ENCODE results near the gene VPS26C.

The VPS26C gene

GRCh38 chr21:37193006-37193405, 74.1 kb downstream of the VPS26C start:
- no peaks in the 10 kb centered on the region for H3K9me3 ChIP-seq (ENCODE audit: control insufficient read depth, low read length)
- H3K9ac ChIP-seq (ENCODE audit: low read length) = no peak overlapping the region
- no peaks in the 10 kb centered on the region for H3K27me3 ChIP-seq (ENCODE audit: control insufficient read depth, insufficient read depth, low read length)
- peaks cover 5% of the 10 kb centered on the region for H3K36me3 ChIP-seq (ENCODE audit: control insufficient read depth, insufficient read depth, low read length)
- H3K4me1 ChIP-seq (ENCODE audit: control insufficient read depth, insufficient read depth, low read length) = peaks cover 4% of the 10 kb centered on the region
- H3K4me3 ChIP-seq (ENCODE audit: low read length) = no peak overlapping the region

GRCh38 chr21:37192019-37192418, 75.1 kb downstream of the VPS26C start:
- no peaks in the 10 kb centered on the region for H3K9me3 ChIP-seq (ENCODE audit: control insufficient read depth, low read length)
- H3K4me1 ChIP-seq (ENCODE audit: control insufficient read depth, insufficient read depth, low read length) = peaks cover 4% of the 10 kb centered on the region
- no peak overlapping the region for H3K9ac ChIP-seq (ENCODE audit: low read length)
- no peak overlapping the region for H3K4me3 ChIP-seq (ENCODE audit: low read length)
- H3K36me3 ChIP-seq (ENCODE audit: control insufficient read depth, insufficient read depth, low read length) = peaks cover 5% of the 10 kb centered on the region
- no peaks in the 10 kb centered on the region for H3K27me3 ChIP-seq (ENCODE audit: control insufficient read depth, insufficient read depth, low read length)

- Histone ChIP-seq H3K9me3 (ENCODE audit: control insufficient read depth, low read length) (no peaks in the 10 kb centered on the region), H3K27me3 (ENCODE audit: control insufficient read depth, insufficient read depth, low read length) (no peaks in the 10 kb centered on the region), H3K36me3 (ENCODE audit: control insufficient read depth, insufficient read depth, low read length) (peaks cover under 1% of the 10 kb centered on the region), H3K4me1 (ENCODE audit: control insufficient read depth, insufficient read depth, low read length) (no peaks in the 10 kb centered on the region), H3K4me3 (ENCODE audit: low read length) (no peak overlapping the region), H3K9ac (ENCODE audit: low read length) (no peak overlapping the region)
Observed at GRCh38 chr21:37188825-37189224, 78.3 kb downstream of the VPS26C start.

- peaks cover 6% of the 10 kb centered on the region for H3K36me3 ChIP-seq (ENCODE audit: control insufficient read depth, insufficient read depth, low read length)
- no peaks in the 10 kb centered on the region for H3K4me1 ChIP-seq (ENCODE audit: control insufficient read depth, insufficient read depth, low read length)
- no peaks in the 10 kb centered on the region for H3K27me3 ChIP-seq (ENCODE audit: control insufficient read depth, insufficient read depth, low read length)
- H3K9me3 ChIP-seq (ENCODE audit: control insufficient read depth, low read length) = no peaks in the 10 kb centered on the region
- no peak overlapping the region for H3K9ac ChIP-seq (ENCODE audit: low read length)
- no peak overlapping the region for H3K4me3 ChIP-seq (ENCODE audit: low read length)
Observed at GRCh38 chr21:37186983-37187382, 80.2 kb downstream of the VPS26C start.

- Histone ChIP-seq H3K9ac (ENCODE audit: low read length) (no peak overlapping the region), H3K36me3 (ENCODE audit: control insufficient read depth, insufficient read depth, low read length) (peaks cover 7% of the 10 kb centered on the region), H3K27me3 (ENCODE audit: control insufficient read depth, insufficient read depth, low read length) (no peaks in the 10 kb centered on the region)
Observed at GRCh38 chr21:37184784-37185593, 82.1 kb downstream of the VPS26C start.

GRCh38 chr21:37183749-37184148, 83.4 kb downstream of the VPS26C start:
- peaks cover 12% of the 10 kb centered on the region for H3K36me3 ChIP-seq (ENCODE audit: control insufficient read depth, insufficient read depth, low read length)
- no peaks in the 10 kb centered on the region for H3K9me3 ChIP-seq (ENCODE audit: control insufficient read depth, low read length)
- peaks cover 7% of the 10 kb centered on the region for H3K4me1 ChIP-seq (ENCODE audit: control insufficient read depth, insufficient read depth, low read length)
- H3K9ac ChIP-seq (ENCODE audit: low read length) = no peak overlapping the region
- H3K4me3 ChIP-seq (ENCODE audit: low read length) = no peak overlapping the region
- H3K27me3 ChIP-seq (ENCODE audit: control insufficient read depth, insufficient read depth, low read length) = no peaks in the 10 kb centered on the region

More at GRCh38 chr21:37184784-37185593, 82.1 kb downstream of the VPS26C start:
- Histone ChIP-seq H3K9me3 (ENCODE audit: control insufficient read depth, low read length) (no peaks in the 10 kb centered on the region), H3K4me3 (ENCODE audit: low read length) (no peak overlapping the region), H3K4me1 (ENCODE audit: control insufficient read depth, insufficient read depth, low read length) (peaks cover 7% of the 10 kb centered on the region)

GRCh38 chr21:37182222-37182621, 84.9 kb downstream of the VPS26C start:
- Histone ChIP-seq H3K27me3 (ENCODE audit: control insufficient read depth, insufficient read depth, low read length) (no peaks in the 10 kb centered on the region), H3K9me3 (ENCODE audit: control insufficient read depth, low read length) (no peaks in the 10 kb centered on the region), H3K36me3 (ENCODE audit: control insufficient read depth, insufficient read depth, low read length) (peaks cover 12% of the 10 kb centered on the region), H3K4me1 (ENCODE audit: control insufficient read depth, insufficient read depth, low read length) (peaks cover 7% of the 10 kb centered on the region), H3K4me3 (ENCODE audit: low read length) (no peak overlapping the region), H3K9ac (ENCODE audit: low read length) (no peak overlapping the region)

- no peaks in the 10 kb centered on the region for H3K27me3 ChIP-seq (ENCODE audit: control insufficient read depth, insufficient read depth, low read length)
- no peak overlapping the region for H3K9ac ChIP-seq (ENCODE audit: low read length)
- peaks cover 12% of the 10 kb centered on the region for H3K36me3 ChIP-seq (ENCODE audit: control insufficient read depth, insufficient read depth, low read length)
- H3K4me1 ChIP-seq (ENCODE audit: control insufficient read depth, insufficient read depth, low read length) = peaks cover 7% of the 10 kb centered on the region
- H3K4me3 ChIP-seq (ENCODE audit: low read length) = no peak overlapping the region
- no peaks in the 10 kb centered on the region for H3K9me3 ChIP-seq (ENCODE audit: control insufficient read depth, low read length)
Observed at GRCh38 chr21:37181059-37181458, 86.1 kb downstream of the VPS26C start.

- Histone ChIP-seq H3K4me3 (ENCODE audit: low read length) (no peak overlapping the region), H3K9me3 (ENCODE audit: control insufficient read depth, low read length) (no peaks in the 10 kb centered on the region), H3K36me3 (ENCODE audit: control insufficient read depth, insufficient read depth, low read length) (peaks cover 8% of the 10 kb centered on the region), H3K4me1 (ENCODE audit: control insufficient read depth, insufficient read depth, low read length) (peaks cover 7% of the 10 kb centered on the region), H3K27me3 (ENCODE audit: control insufficient read depth, insufficient read depth, low read length) (no peaks in the 10 kb centered on the region), H3K9ac (ENCODE audit: low read length) (no peak overlapping the region)
Observed at GRCh38 chr21:37176716-37177115, 90.4 kb downstream of the VPS26C start.

Measured in mucosa of stomach (tissue), 1 donor.